SK-N-SH treated with all-trans-retinoic acid at 6 μM for 48 hours (cell line): ENCODE data around the gene PLAC8L1.

Experiments used
- ATAC-seq: fragments of 200-7000 bp; cut with Tn5 transposase; 3 replicates; pipeline ENCODE4 v1.9.1; 2020; ENCODE audit warnings: mild to moderate bottlenecking, moderate library complexity
- ARNTL ChIP-seq: fragments of 450-650 bp; formaldehyde crosslinking; IDR thresholded peaks from 2 replicates; pipeline ENCODE4 v1.5.0; 2020; ENCODE audit warnings: low read depth, mild to moderate bottlenecking, moderate library complexity, borderline replicate concordance
- BACH2 ChIP-seq: fragments of 250-450 bp; sonication (Bioruptor Pico); IDR thresholded peaks from 2 replicates; pipeline ENCODE4 v1.9.0; 2021; ENCODE audit warnings: mild to moderate bottlenecking, borderline replicate concordance
- CREB5 ChIP-seq: fragments of 250-450 bp; sonication (Bioruptor Pico); IDR thresholded peaks from 2 replicates; pipeline ENCODE4 v1.5.1; 2020; ENCODE audit warnings: low read depth, mild to moderate bottlenecking, moderate library complexity
- CSRNP3 ChIP-seq: fragments of 250-450 bp; sonication (Bioruptor Pico); IDR thresholded peaks from 2 replicates; pipeline ENCODE4 v1.5.1; 2021; ENCODE audit warnings: mild to moderate bottlenecking, moderate library complexity
- ESRRG ChIP-seq: fragments of 250-450 bp; sonication (Bioruptor Pico); IDR thresholded peaks from 2 replicates; pipeline ENCODE4 v1.6.1; 2021; ENCODE audit warnings: mild to moderate bottlenecking
- GLIS3 ChIP-seq: fragments of 250-450 bp; sonication (Bioruptor Pico); IDR thresholded peaks from 2 replicates; pipeline ENCODE4 v1.5.0; 2020; ENCODE audit warnings: mild to moderate bottlenecking, moderate library complexity
- OSR1 ChIP-seq: fragments of 250-450 bp; sonication (Bioruptor Pico); IDR thresholded peaks from 2 replicates; pipeline ENCODE4 v1.8.0; 2022; ENCODE audit warnings: moderate library complexity, mild to moderate bottlenecking, inconsistent platforms
- PATZ1 ChIP-seq: fragments of 250-450 bp; sonication (Bioruptor Pico); IDR thresholded peaks from 2 replicates; pipeline ENCODE4 v1.8.0; 2020; ENCODE audit warnings: mild to moderate bottlenecking, moderate library complexity, borderline replicate concordance
- POU6F1 ChIP-seq: fragments of 250-450 bp; sonication (Bioruptor Pico); IDR thresholded peaks from 2 replicates; pipeline ENCODE4 v1.8.0; 2021; ENCODE audit warnings: low read depth, mild to moderate bottlenecking, moderate library complexity, borderline replicate concordance
- PPARA ChIP-seq: fragments of 250-450 bp; sonication (Bioruptor Pico); IDR thresholded peaks from 2 replicates; pipeline ENCODE4 v1.5.0; 2020; ENCODE audit warnings: mild to moderate bottlenecking, borderline replicate concordance
- RARB ChIP-seq: fragments of 250-450 bp; sonication (Bioruptor Pico); IDR thresholded peaks from 2 replicates; pipeline ENCODE4 v1.8.0; 2021; ENCODE audit warnings: mild to moderate bottlenecking, moderate library complexity
- SNAI2 ChIP-seq: fragments of 250-450 bp; sonication (Bioruptor Pico); IDR thresholded peaks from 2 replicates; pipeline ENCODE4 v1.5.0; 2020; ENCODE audit warnings: mild to moderate bottlenecking, moderate library complexity
- TCF4 ChIP-seq: fragments of 250-450 bp; sonication (Bioruptor Pico); IDR thresholded peaks from 2 replicates; pipeline ENCODE4 v1.8.0; 2021; ENCODE audit warnings: mild to moderate bottlenecking, moderate library complexity, borderline replicate concordance
- TOX ChIP-seq: fragments of 250-450 bp; sonication (Bioruptor Pico); IDR thresholded peaks from 2 replicates; pipeline ENCODE4 v1.8.0; 2021; ENCODE audit warnings: mild to moderate bottlenecking, moderate library complexity, borderline replicate concordance
- TSHZ2 ChIP-seq: fragments of 250-450 bp; sonication (Bioruptor Pico); IDR thresholded peaks from 2 replicates; pipeline ENCODE4 v1.5.0; 2020; ENCODE audit warnings: mild to moderate bottlenecking, moderate library complexity
- ZC3H10 ChIP-seq: fragments of 250-450 bp; sonication (Bioruptor Pico); IDR thresholded peaks from 2 replicates; pipeline ENCODE4 v1.5.1; 2021; ENCODE audit warnings: mild to moderate bottlenecking, moderate library complexity
- ZFP3 ChIP-seq: fragments of 250-450 bp; sonication (Bioruptor Pico); IDR thresholded peaks from 2 replicates; pipeline ENCODE4 v1.5.0; 2020; ENCODE audit warnings: mild to moderate bottlenecking, moderate library complexity
- ZFP30 ChIP-seq: fragments of 450-650 bp; formaldehyde crosslinking; IDR thresholded peaks from 2 replicates; pipeline ENCODE4 v1.5.0; 2022; ENCODE audit warnings: mild to moderate bottlenecking, moderate library complexity
- ZNF565 ChIP-seq: fragments of 450-650 bp; formaldehyde crosslinking; conservative IDR thresholded peaks from 2 replicates; pipeline ENCODE4 v1.5.0; 2020; ENCODE audit warnings: low read depth, mild to moderate bottlenecking, moderate library complexity
- ZNF70 ChIP-seq: fragments of 450-650 bp; formaldehyde crosslinking; IDR thresholded peaks from 2 replicates; pipeline ENCODE4 v1.5.0; 2020; ENCODE audit warnings: mild to moderate bottlenecking, moderate library complexity

Gene PLAC8L1

GRCh38 chr5:146107901-146108300 is 2.5 kb upstream of the PLAC8L1 start:
- TF ChIP-seq CREB5 (CRISPR knock-in tag) = no peak
- TF ChIP-seq TOX (CRISPR knock-in tag) = no peak
- no peak for TF ChIP-seq CSRNP3 (CRISPR knock-in tag)
- no peak for ATAC-seq

- TF ChIP-seq OSR1 (CRISPR knock-in tag) (no peak), ZFP3 (CRISPR knock-in tag) (no peak), SNAI2 (CRISPR knock-in tag) (no peak), RARB (CRISPR knock-in tag) (no peak), TSHZ2 (CRISPR knock-in tag) (no peak), TOX (CRISPR knock-in tag) (no peak), ZFP30 (no peak), PATZ1 (no peak), ZNF70 (CRISPR knock-in tag) (no peak), GLIS3 (no peak), ZNF565 (CRISPR knock-in tag) (no peak), ESRRG (CRISPR knock-in tag) (no peak), TCF4 (no peak), ZC3H10 (CRISPR knock-in tag) (no peak), PPARA (CRISPR knock-in tag) (no peak), BACH2 (CRISPR knock-in tag) (no peak), ARNTL (CRISPR knock-in tag) (no peak)
- no peak for ATAC-seq
Measured at GRCh38 chr5:146103594-146103993, 1.8 kb downstream of the PLAC8L1 start.

GRCh38 chr5:146101646-146102045 is 3.7 kb downstream of the PLAC8L1 start:
- no peak for ATAC-seq
- no peak for TF ChIP-seq OSR1 (CRISPR knock-in tag)
- no peak for TF ChIP-seq ZFP30

- no peak for ATAC-seq
- TF ChIP-seq CREB5 (CRISPR knock-in tag) (no peak), TSHZ2 (CRISPR knock-in tag) (no peak), POU6F1 (CRISPR knock-in tag) (no peak), ZC3H10 (CRISPR knock-in tag) (no peak), ZFP30 (no peak), ARNTL (CRISPR knock-in tag) (no peak), SNAI2 (CRISPR knock-in tag) (no peak), ESRRG (CRISPR knock-in tag) (no peak), ZFP3 (CRISPR knock-in tag) (no peak), TOX (CRISPR knock-in tag) (no peak), ZNF565 (CRISPR knock-in tag) (no peak), PATZ1 (no peak), TCF4 (no peak)
Measured at GRCh38 chr5:146098047-146098446, 7.3 kb downstream of the PLAC8L1 start.
